NCI-H2081 treated with DMSO at 0.1 percent for 48 hours (cell line): Measurements from ENCODE around the gene FOXP1.
"Not testable (repeated sequence)": the region's sequence is repeated elsewhere in the genome, so short reads cannot be mapped to it uniquely, and the experiment has no call there.

ENCODE experiments used
- DNase-seq: peaks from one replicate; lab custom pipeline; 2025; lab: John Stamatoyannopoulos, UW

Gene FOXP1

GRCh38 chr3:71033681-71034220 is 549.8 kb downstream of the FOXP1 start:
- no peak for DNase-seq

- no peak for DNase-seq
Observed at GRCh38 chr3:71031914-71032521, 551.5 kb downstream of the FOXP1 start.

GRCh38 chr3:71031181-71031580 is 552.3 kb downstream of the FOXP1 start:
- DNase-seq = no peak

GRCh38 chr3:71030748-71031147 is 552.8 kb downstream of the FOXP1 start:
- no peak for DNase-seq

GRCh38 chr3:71029770-71030169 is 553.8 kb downstream of the FOXP1 start:
- DNase-seq = no peak

- DNase-seq = no peak
Observed at GRCh38 chr3:71028802-71029201, 554.7 kb downstream of the FOXP1 start.

- DNase-seq = no peak
Observed at GRCh38 chr3:71028184-71028583, 555.3 kb downstream of the FOXP1 start.

GRCh38 chr3:71026634-71027578 is 556.6 kb downstream of the FOXP1 start:
- DNase-seq = no peak

- DNase-seq = no peak
Observed at GRCh38 chr3:71025516-71025915, 558.0 kb downstream of the FOXP1 start.

GRCh38 chr3:71025010-71025409 is 558.5 kb downstream of the FOXP1 start:
- DNase-seq = no peak

- no peak for DNase-seq
Observed at GRCh38 chr3:71022551-71023335, 560.8 kb downstream of the FOXP1 start.

- no peak for DNase-seq
Observed at GRCh38 chr3:71018799-71019198, 564.7 kb downstream of the FOXP1 start.

- DNase-seq = no peak
Observed at GRCh38 chr3:71016178-71016845, 567.2 kb downstream of the FOXP1 start.

- DNase-seq = not testable (repeated sequence)
Observed at GRCh38 chr3:71014616-71015015, 568.9 kb downstream of the FOXP1 start.

GRCh38 chr3:71012971-71013370 is 570.6 kb downstream of the FOXP1 start:
- DNase-seq = no peak

- DNase-seq = no peak
Observed at GRCh38 chr3:71011565-71012287, 571.8 kb downstream of the FOXP1 start.

GRCh38 chr3:71010726-71011455 is 572.6 kb downstream of the FOXP1 start:
- DNase-seq = no peak

GRCh38 chr3:71008350-71008935 is 575.1 kb downstream of the FOXP1 start:
- DNase-seq = no peak

GRCh38 chr3:71006810-71007785 is 576.4 kb downstream of the FOXP1 start:
- no peak for DNase-seq
